ENCODE data around the gene FARP1.

FARP1 gene

DNA sequence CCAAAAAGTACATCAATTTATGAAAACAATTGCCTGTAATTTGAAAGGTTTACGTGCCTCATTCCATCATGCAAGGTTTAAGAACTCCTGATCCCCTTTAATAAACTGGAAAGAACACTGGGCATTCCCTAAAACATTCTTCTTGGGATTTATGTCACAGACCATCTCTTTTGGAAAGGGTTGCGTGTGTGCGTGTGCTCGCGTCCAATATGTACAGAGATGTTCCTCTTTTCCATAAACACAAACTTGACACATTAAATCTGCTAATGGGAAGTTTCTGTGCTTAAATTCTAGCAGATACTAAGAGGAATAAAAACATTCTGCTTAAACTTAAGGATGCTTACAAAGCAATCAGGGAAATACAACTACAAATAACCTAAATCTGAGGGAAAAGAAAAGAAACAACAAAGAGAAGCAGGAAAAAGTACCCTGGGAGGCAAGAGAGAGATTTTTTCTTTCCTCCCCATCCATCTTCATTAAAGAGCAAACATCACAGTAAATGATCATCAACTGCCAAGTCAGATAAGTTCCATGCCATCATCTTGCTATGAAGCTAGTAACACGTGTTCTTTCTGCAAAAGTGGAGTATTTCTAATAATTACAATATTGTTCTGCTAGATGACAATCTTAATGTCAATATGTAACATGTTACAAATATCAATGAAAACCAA lies 350.3 kb downstream of the FARP1 start:
- TF ChIP-seq, protein P1, sequence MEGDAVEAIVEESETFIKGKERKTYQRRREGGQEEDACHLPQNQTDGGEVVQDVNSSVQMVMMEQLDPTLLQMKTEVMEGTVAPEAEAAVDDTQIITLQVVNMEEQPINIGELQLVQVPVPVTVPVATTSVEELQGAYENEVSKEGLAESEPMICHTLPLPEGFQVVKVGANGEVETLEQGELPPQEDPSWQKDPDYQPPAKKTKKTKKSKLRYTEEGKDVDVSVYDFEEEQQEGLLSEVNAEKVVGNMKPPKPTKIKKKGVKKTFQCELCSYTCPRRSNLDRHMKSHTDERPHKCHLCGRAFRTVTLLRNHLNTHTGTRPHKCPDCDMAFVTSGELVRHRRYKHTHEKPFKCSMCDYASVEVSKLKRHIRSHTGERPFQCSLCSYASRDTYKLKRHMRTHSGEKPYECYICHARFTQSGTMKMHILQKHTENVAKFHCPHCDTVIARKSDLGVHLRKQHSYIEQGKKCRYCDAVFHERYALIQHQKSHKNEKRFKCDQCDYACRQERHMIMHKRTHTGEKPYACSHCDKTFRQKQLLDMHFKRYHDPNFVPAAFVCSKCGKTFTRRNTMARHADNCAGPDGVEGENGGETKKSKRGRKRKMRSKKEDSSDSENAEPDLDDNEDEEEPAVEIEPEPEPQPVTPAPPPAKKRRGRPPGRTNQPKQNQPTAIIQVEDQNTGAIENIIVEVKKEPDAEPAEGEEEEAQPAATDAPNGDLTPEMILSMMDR (IDR thresholded peaks at IDR 0.05; ENCODE audit: poor library complexity, severe bottlenecking): no peak
- peaks cover 23% of the 10 kb centered on the region for H3K36me3 ChIP-seq (ENCODE audit: low read depth)
- H3K27ac ChIP-seq (ENCODE audit: poor library complexity, severe bottlenecking): no peak overlapping the region
- H3K4me1 ChIP-seq (ENCODE audit: insufficient read depth, poor library complexity, severe bottlenecking): no peaks in the 10 kb centered on the region
- DNase-seq (ENCODE audit: low spot score): no peak
- no peak overlapping the region for H3K4me3 ChIP-seq (ENCODE audit: severe bottlenecking)
- ATAC-seq (ENCODE audit: low read depth): no peak
- H3K9me3 ChIP-seq (ENCODE audit: severe bottlenecking): no peaks in the 10 kb centered on the region
- H3K27me3 ChIP-seq (ENCODE audit: insufficient read depth, poor library complexity, severe bottlenecking): no peaks in the 10 kb centered on the region

DNA sequence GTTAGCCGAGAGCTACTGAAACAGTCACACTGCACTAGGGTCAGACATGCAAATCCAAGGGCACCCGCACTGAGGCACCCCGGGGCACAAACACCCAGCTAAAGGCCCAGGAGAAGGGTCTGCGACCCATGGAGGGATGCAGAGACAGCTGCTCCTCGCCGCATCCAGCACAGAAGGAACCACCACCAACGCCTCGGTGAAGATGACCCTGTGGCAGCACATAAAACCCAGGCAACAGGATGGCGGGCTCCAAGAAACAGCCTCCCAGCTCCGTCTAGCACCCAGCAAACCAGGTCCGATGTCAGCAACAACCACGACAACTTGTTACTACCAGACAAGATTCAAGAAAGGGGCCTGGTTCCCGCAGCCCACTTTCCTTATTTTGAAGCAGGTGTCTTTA lies 351.9 kb downstream of the FARP1 start:
- Histone ChIP-seq H3K27ac (ENCODE audit: poor library complexity, severe bottlenecking) (no peak overlapping the region), H3K4me3 (ENCODE audit: severe bottlenecking) (no peak overlapping the region), H3K9me3 (ENCODE audit: severe bottlenecking) (no peaks in the 10 kb centered on the region), H3K36me3 (ENCODE audit: low read depth) (peaks cover 36% of the 10 kb centered on the region), H3K4me1 (ENCODE audit: insufficient read depth, poor library complexity, severe bottlenecking) (no peaks in the 10 kb centered on the region), H3K27me3 (ENCODE audit: insufficient read depth, poor library complexity, severe bottlenecking) (no peaks in the 10 kb centered on the region)
- TF ChIP-seq, protein P1 (IDR thresholded peaks at IDR 0.05; ENCODE audit: poor library complexity, severe bottlenecking): no peak
- no peak for ATAC-seq (ENCODE audit: low read depth)
- no peak for DNase-seq (ENCODE audit: low spot score)

DNA sequence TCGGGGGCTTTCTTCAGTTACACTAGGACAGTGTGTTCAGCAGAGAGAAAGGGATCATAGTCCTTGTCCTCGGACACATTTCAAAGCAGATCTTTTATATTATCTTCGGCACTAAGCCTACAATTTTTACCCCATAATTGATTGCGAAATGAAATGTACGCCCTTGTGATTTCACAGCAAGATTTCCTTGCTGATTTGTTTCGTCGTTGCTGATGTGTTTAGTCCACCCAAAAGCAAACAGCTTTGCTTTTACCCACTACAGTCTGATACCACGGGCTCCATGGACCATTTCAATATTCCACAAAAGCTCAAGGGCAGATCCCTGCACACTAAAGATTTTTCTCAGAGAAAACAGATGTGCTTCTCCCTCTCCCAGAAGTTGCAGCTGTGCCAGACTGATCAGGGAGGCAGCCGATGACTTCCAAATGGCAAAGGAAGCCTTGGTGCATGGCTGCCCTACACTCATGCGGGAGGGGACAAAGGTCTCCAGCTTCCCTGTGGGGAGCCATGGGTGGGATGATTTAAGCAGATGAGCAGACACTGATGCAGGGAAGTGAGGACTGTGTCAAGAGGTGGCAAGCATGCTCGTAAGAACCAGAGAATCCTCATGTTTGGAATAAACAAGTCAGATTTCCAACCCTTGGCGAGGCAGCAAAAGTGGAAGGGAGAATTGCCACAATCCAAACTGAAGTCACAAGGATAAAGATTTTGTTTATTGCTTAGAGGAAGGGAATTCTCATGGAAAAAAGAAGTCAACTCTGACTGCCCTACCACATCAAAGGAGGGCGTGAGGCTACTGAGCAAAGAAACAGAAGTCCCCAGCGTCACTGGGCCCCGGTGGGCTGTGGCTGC lies 353.0 kb downstream of the FARP1 start:
- H3K4me3 ChIP-seq (ENCODE audit: severe bottlenecking): no peak overlapping the region
- H3K4me1 ChIP-seq (ENCODE audit: insufficient read depth, poor library complexity, severe bottlenecking): no peaks in the 10 kb centered on the region
- no peaks in the 10 kb centered on the region for H3K27me3 ChIP-seq (ENCODE audit: insufficient read depth, poor library complexity, severe bottlenecking)
- ATAC-seq (ENCODE audit: low read depth): no peak
- H3K36me3 ChIP-seq (ENCODE audit: low read depth): peaks cover 43% of the 10 kb centered on the region
- H3K27ac ChIP-seq (ENCODE audit: poor library complexity, severe bottlenecking): no peak overlapping the region
- DNase-seq (ENCODE audit: low spot score): no peak
- no peaks in the 10 kb centered on the region for H3K9me3 ChIP-seq (ENCODE audit: severe bottlenecking)
- TF ChIP-seq, protein P1 (IDR thresholded peaks at IDR 0.05; ENCODE audit: poor library complexity, severe bottlenecking): no peak

DNA sequence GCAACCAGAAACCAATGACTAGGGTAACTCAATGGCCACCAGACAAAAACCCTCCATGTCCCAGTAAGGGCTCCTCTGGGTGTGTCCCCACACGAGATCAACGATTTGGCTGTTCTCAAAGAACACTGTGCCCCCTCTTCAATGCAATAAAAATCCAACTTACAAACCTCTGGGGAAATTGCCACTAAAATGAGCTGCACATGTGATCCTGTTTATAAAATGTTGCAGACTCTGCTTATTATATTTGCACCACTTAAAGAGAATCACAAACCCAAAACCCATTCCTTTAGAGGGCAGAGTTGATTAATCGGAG lies 353.5 kb downstream of the FARP1 start:
- Histone ChIP-seq H3K9me3 (ENCODE audit: severe bottlenecking) (no peaks in the 10 kb centered on the region), H3K27ac (ENCODE audit: poor library complexity, severe bottlenecking) (no peak overlapping the region), H3K36me3 (ENCODE audit: low read depth) (peaks cover 39% of the 10 kb centered on the region), H3K4me3 (ENCODE audit: severe bottlenecking) (no peak overlapping the region), H3K4me1 (ENCODE audit: insufficient read depth, poor library complexity, severe bottlenecking) (no peaks in the 10 kb centered on the region), H3K27me3 (ENCODE audit: insufficient read depth, poor library complexity, severe bottlenecking) (no peaks in the 10 kb centered on the region)
- TF ChIP-seq, protein P1 (IDR thresholded peaks at IDR 0.05; ENCODE audit: poor library complexity, severe bottlenecking): no peak
- DNase-seq (ENCODE audit: low spot score) (no peak), ATAC-seq (ENCODE audit: low read depth) (no peak)

DNA sequence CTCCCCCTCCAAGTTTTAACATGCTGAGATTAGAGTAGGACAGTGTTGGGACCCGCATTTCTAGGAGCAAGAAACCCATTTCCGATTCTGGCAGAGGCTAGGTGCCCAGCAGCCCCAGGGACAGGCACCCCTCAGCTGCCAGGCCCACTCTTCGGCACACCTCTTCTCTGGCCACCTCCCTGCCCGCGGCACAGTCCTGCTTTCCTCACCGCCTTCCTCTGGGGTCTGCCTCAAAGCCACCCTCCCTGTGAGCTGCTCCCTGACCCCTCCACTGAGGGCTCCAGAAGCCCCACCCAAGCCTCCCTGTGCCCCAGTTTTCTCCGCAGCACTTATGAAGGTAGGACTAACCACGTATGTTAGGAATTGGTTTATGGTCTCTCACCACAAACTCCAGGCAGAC lies 354.1 kb downstream of the FARP1 start:
- peaks cover 39% of the 10 kb centered on the region for H3K36me3 ChIP-seq (ENCODE audit: low read depth)
- TF ChIP-seq, protein P1 (IDR thresholded peaks at IDR 0.05; ENCODE audit: poor library complexity, severe bottlenecking): no peak
- DNase-seq (ENCODE audit: low spot score) (no peak), ATAC-seq (ENCODE audit: low read depth) (no peak)
- no peaks in the 10 kb centered on the region for H3K9me3 ChIP-seq (ENCODE audit: severe bottlenecking)
- H3K27me3 ChIP-seq (ENCODE audit: insufficient read depth, poor library complexity, severe bottlenecking): no peaks in the 10 kb centered on the region
- no peaks in the 10 kb centered on the region for H3K4me1 ChIP-seq (ENCODE audit: insufficient read depth, poor library complexity, severe bottlenecking)
- H3K27ac ChIP-seq (ENCODE audit: poor library complexity, severe bottlenecking): no peak overlapping the region
- H3K4me3 ChIP-seq (ENCODE audit: severe bottlenecking): no peak overlapping the region

All from RWPE2 (cell line).